GM12878 (cell line): ENCODE data around the gene PRKCE. TPM values are rescaled to one million over a fixed set of nuclear protein-coding genes. Genes with fewer than 3 reads are reported as not detected.

Experiments used
- ATAC-seq: fragments of 200-7000 bp; cut with Tn5 transposase; 3 replicates; pipeline ENCODE4 v1.9.1; 2020; ENCODE audit warnings: mild to moderate bottlenecking, moderate library complexity
- BruUV-seq: library from RNA; stranded (reverse); fragments of 400-500 nt; replicated peaks from 2 replicates; lab custom pipeline; 2021; lab: Mats Ljungman, UMichigan
- CTCF ChIA-PET: fragments of 300-600 bp; sonication (Branson Sonifier 250); formaldehyde crosslinking; extraction: SDS; loops from one replicate; lab custom pipeline; 2021; ENCODE audit warnings: inconsistent platforms; lab: Yijun Ruan, JAX
- POLR2A ChIA-PET: fragments of 350-600 bp; formaldehyde crosslinking; extraction: SDS; loops from one replicate; lab custom pipeline; 2021; ENCODE audit warnings: inconsistent platforms; lab: Charles Lee
- RAD21 ChIA-PET: fragments of 300-600 bp; sonication (Branson Sonifier 250); formaldehyde crosslinking; loops from one replicate; lab custom pipeline; 2023; ENCODE audit warnings: antibody characterized with exemption; ENCODE audit not compliant: unreplicated experiment; lab: Charles Lee
- SMC1A ChIA-PET: fragments of 300-600 bp; sonication (Branson Sonifier 250); formaldehyde crosslinking; loops from one replicate; lab custom pipeline; 2023; ENCODE audit not compliant: unreplicated experiment, uncharacterized antibody; lab: Charles Lee
- DNase-seq: peaks from one replicate; pipeline ENCODE4 v3.0.0-alpha.2; 2011; ENCODE audit warnings: low read depth, low spot score
- FAIRE-seq: peaks from 3 replicates; lab custom pipeline; 2011; peaks lifted over from hg19 to GRCh38; lab: Jason Lieb, UNC
- H2AFZ ChIP-seq: 2 replicates; pipeline ENCODE4 v1.6.0; 2011; ENCODE audit warnings: low read depth, low read length, control low read depth; ENCODE audit not compliant: control insufficient read depth
- H3K27ac ChIP-seq: 2 replicates; pipeline ENCODE4 v1.5.1; 2011; ENCODE audit warnings: control low read depth; ENCODE audit not compliant: control insufficient read depth, insufficient read depth
- H3K27me3 ChIP-seq, 2 experiments: replicated peaks in 1 of 2; 2 replicates each; pipeline versions ENCODE4 v1.6.0 to v1.6.1; 2011; ENCODE audit warnings: low read length in 1 of 2; ENCODE audit not compliant: control insufficient read depth in 2 of 2, insufficient read depth in 2 of 2
- H3K36me3 ChIP-seq, 2 experiments: 2 replicates each; pipeline ENCODE4 v1.5.1; 2011; ENCODE audit warnings: low read length in 1 of 2; ENCODE audit not compliant: control insufficient read depth in 2 of 2, insufficient read depth in 2 of 2
- H3K4me1 ChIP-seq: 2 replicates; pipeline ENCODE4 v1.6.1; 2011; ENCODE audit warnings: mild to moderate bottlenecking, low read length, moderate library complexity, mixed read lengths; ENCODE audit not compliant: control insufficient read depth, insufficient read depth
- H3K4me2 ChIP-seq: 2 replicates; pipeline ENCODE4 v1.6.0; 2011; ENCODE audit warnings: control low read depth; ENCODE audit not compliant: control insufficient read depth, insufficient read depth
- H3K4me3 ChIP-seq: fragments of 200-600 bp; sonication (generic); 2 replicates; pipeline ENCODE4 v1.5.1; 2016
- H3K79me2 ChIP-seq: 2 replicates; pipeline ENCODE4 v1.6.0; 2011; ENCODE audit warnings: low read length; ENCODE audit not compliant: control insufficient read depth, insufficient read depth
- H3K9ac ChIP-seq: 2 replicates; pipeline ENCODE4 v1.8.0; 2011; ENCODE audit warnings: low read length, control low read depth, mixed read lengths; ENCODE audit not compliant: control insufficient read depth, insufficient read depth
- H3K9me3 ChIP-seq: replicated peaks from 3 replicates; pipeline ENCODE4 v1.5.1; 2011; ENCODE audit warnings: mild to moderate bottlenecking, low read length; ENCODE audit not compliant: control insufficient read depth, insufficient read depth
- H4K20me1 ChIP-seq: 2 replicates; pipeline ENCODE4 v1.6.0; 2011; ENCODE audit not compliant: control insufficient read depth, insufficient read depth
- ASH2L ChIP-seq: fragments of 300-600, 200-600 bp; sonication (generic); IDR thresholded peaks from 2 replicates; pipeline ENCODE4 v1.6.1; 2017; ENCODE audit warnings: low read depth, mild to moderate bottlenecking, borderline replicate concordance
- CHD1 ChIP-seq: IDR thresholded peaks from 2 replicates; pipeline ENCODE4 v1.6.1; 2012; ENCODE audit warnings: low read depth, low read length, improper control_type of control experiment
- ETV6 ChIP-seq, 2 experiments: fragments of 450-650 bp in 1 of 2; IDR thresholded peaks in 1 of 2; conservative IDR thresholded peaks in 1 of 2; 2 replicates each; pipeline ENCODE4 v1.6.1; 2014; ENCODE audit warnings: antibody characterized with exemption in 1 of 2, borderline replicate concordance in 1 of 2, low read depth in 1 of 2, mild to moderate bottlenecking in 1 of 2, moderate library complexity in 1 of 2
- HDAC2 ChIP-seq: fragments of 200-600 bp; sonication (generic); IDR thresholded peaks from 2 replicates; pipeline ENCODE4 v1.6.1; 2017
- RELA ChIP-seq: fragments of 450-650 bp; IDR thresholded peaks from 2 replicates; pipeline ENCODE4 v1.8.0; 2014; ENCODE audit warnings: borderline replicate concordance; ENCODE audit not compliant: partially characterized antibody
- SRF ChIP-seq, 2 experiments: IDR thresholded peaks; 2 replicates each; pipeline ENCODE4 v1.6.1; 2011; ENCODE audit warnings: low read depth in 2 of 2, low read length in 2 of 2, mild to moderate bottlenecking in 1 of 2, moderate library complexity in 1 of 2
- WGBS: methylation state at CpG from one replicate; pipeline ENCODE4 v1.1.6; 2016; ENCODE audit warnings: low lambda C conversion rate; ENCODE audit not compliant: insufficient replicate concordance, insufficient coverage; ENCODE audit errors: missing lambda C conversion rate; 5-methylcytosine and 5-hydroxymethylcytosine counted together
- in situ Hi-C: fragments of 300-500 bp; cut with MboI; formaldehyde crosslinking; loops from 9 replicates; pipeline ENCODE4 v1.14.3; 2018; ENCODE audit warnings: mixed read lengths
- intact Hi-C: fragments of 100-400 bp; cut with micrococcal nuclease; formaldehyde crosslinking; loops from one replicate; pipeline ENCODE4 v1.14.2; 2022; ENCODE audit not compliant: unreplicated experiment
- polyA plus RNA-seq, 11 experiments: library from polyadenylated mRNA; depleted of rRNA in 4 of 11; unstranded in 6 of 11; stranded (reverse) in 5 of 11; fragments of >200 nt; fragmentation: Nextera tagmentation in 4 of 11; fragmentation: Illumina TruSeq in 1 of 11; extraction: Ambion mirVana in 4 of 11; extraction: Trizol in 1 of 11; gene quantifications; 1 replicate in 1 of 11; 2 replicates in 10 of 11; pipeline versions ENCODE4 v1.2.1 to v1.2.3, GENCODE V29; 2011 to 2016; ENCODE audit warnings: inconsistent platforms in 2 of 11, missing spikeins in 2 of 11, low read depth in 1 of 11
- total RNA-seq, 4 experiments: library from RNA; depleted of rRNA in 3 of 4; stranded (reverse); fragments of >200 nt in 3 of 4; fragmentation: Illumina TruSeq in 1 of 4; extraction: Trizol in 1 of 4; gene quantifications; 2 replicates each; pipeline versions ENCODE4 v1.2.1 to v1.2.3, GENCODE V29; 2013 to 2021
- TF ChIP-seq, protein P1 (sequence below): fragments of 450-650 bp; IDR thresholded peaks from 2 replicates; pipeline ENCODE4 v1.6.1; 2017; ENCODE audit warnings: antibody characterized with exemption, mild to moderate bottlenecking, moderate library complexity
- TF ChIP-seq, protein P2 (sequence below): IDR thresholded peaks from 2 replicates; pipeline ENCODE4 v1.6.1; 2012; ENCODE audit warnings: low read depth, low read length, improper control_type of control experiment

Gene PRKCE
- total and polyA plus RNA-seq, 10 of the 15 experiments (the other 5 are each of a cell fraction or from before 2014, with no cell fraction given), result 2.6 to 28.2 (median 11.3) TPM

DNA sequence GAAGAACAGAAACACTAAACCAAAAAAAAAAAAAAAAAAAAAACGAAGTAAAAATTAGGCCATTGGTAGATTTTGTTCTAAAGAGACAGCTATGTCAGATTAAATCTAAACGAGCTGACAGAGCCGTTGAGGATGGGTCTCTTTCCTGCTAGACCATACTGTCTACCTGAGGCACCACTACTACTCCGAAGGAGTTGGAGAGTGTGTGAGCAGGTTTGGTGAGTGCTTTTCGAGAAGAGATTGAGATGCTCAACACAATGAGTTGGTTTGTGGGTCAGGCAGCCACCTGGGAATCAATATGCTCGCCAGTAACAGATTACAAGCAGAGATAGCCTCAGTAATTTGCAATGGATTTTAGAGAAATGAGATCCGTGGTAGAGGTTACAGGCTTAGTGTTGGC is 364.2 kb downstream of the PRKCE start:
- CTCF ChIA-PET, result no interaction called here

DNA sequence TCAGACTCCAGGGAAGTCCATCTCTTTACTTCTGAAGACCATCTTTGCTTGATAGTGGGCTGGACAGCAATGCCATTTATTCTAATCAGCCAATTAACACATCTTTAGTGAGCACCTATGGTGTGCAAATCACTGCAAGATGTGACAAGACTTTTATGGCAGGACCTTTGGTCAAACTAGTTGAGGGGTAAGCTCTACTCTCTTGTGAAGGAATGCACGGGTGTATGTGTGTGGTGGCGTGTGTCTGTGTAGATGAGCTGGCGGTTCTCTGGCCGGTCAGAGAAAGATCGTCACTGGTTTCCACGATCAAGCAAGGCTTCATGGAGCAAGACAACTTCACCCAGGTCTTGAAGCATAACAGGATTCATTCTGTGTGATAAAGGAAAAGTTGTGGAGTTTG is 364.6 kb downstream of the PRKCE start:
- FAIRE-seq, result no peak
- Histone ChIP-seq H3K79me2 (no peaks in the 10 kb centered on the region), H3K9ac (no peak overlapping the region), H3K4me2 (no peak overlapping the region), H3K27ac (no peak overlapping the region), H4K20me1 (no peaks in the 10 kb centered on the region), H3K27me3 (no peaks in the 10 kb centered on the region), H3K36me3 (peaks cover 0 to 12% of the 10 kb centered on the region in 2 experiments; a peak in 3 of 4 replicates), H3K4me1 (no peaks in the 10 kb centered on the region), H2AFZ (no peak overlapping the region), H3K9me3 (no peaks in the 10 kb centered on the region), H3K4me3 (no peak overlapping the region)
- RAD21 ChIA-PET, result no interaction called here
- no peak for DNase-seq
- no peak for ATAC-seq
- POLR2A ChIA-PET, result interaction anchor here (0.7 kb wide), 1 partner anchor 412 kb away, joined by 6 read pairs; no protein-coding TSS in a partner anchor
- in situ Hi-C loops, result loop anchor here (25.0 kb wide), 1 partner anchor 621 kb away; no protein-coding TSS in a partner anchor
- intact Hi-C loops, result no loop called here
- SMC1A ChIA-PET, result interaction anchor here (0.6 kb wide), 1 partner anchor 112 kb away, joined by 4 read pairs; no protein-coding TSS in a partner anchor
- BruUV-seq, result no TSS peak
- WGBS, result 93% methylated on average over 6 of the region's 6 CpGs
- TF ChIP-seq, protein P1, sequence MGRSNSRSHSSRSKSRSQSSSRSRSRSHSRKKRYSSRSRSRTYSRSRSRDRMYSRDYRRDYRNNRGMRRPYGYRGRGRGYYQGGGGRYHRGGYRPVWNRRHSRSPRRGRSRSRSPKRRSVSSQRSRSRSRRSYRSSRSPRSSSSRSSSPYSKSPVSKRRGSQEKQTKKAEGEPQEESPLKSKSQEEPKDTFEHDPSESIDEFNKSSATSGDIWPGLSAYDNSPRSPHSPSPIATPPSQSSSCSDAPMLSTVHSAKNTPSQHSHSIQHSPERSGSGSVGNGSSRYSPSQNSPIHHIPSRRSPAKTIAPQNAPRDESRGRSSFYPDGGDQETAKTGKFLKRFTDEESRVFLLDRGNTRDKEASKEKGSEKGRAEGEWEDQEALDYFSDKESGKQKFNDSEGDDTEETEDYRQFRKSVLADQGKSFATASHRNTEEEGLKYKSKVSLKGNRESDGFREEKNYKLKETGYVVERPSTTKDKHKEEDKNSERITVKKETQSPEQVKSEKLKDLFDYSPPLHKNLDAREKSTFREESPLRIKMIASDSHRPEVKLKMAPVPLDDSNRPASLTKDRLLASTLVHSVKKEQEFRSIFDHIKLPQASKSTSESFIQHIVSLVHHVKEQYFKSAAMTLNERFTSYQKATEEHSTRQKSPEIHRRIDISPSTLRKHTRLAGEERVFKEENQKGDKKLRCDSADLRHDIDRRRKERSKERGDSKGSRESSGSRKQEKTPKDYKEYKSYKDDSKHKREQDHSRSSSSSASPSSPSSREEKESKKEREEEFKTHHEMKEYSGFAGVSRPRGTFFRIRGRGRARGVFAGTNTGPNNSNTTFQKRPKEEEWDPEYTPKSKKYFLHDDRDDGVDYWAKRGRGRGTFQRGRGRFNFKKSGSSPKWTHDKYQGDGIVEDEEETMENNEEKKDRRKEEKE, result no peak
- TF ChIP-seq HDAC2 (no peak), SRF (IDR thresholded peaks at IDR 0.05; ENCODE audit: low read depth in 2 of 2, low read length in 2 of 2) (no peak), CHD1 (no peak), ETV6 (conservative IDR thresholded peaks at IDR 0.05 in 1 of 2, IDR thresholded peaks at IDR 0.05 in 1 of 2; ENCODE audit: borderline replicate concordance in 1 of 2, low read depth in 1 of 2) (no peak), ASH2L (no peak)
- CTCF ChIA-PET, result no interaction called here

More for the DNA sequence above, 364.2 kb downstream of the PRKCE start:
- H4K20me1 ChIP-seq, result no peaks in the 10 kb centered on the region
- H2AFZ ChIP-seq, result no peak overlapping the region
- in situ Hi-C loops, result loop anchor here (25.0 kb wide), 1 partner anchor 622 kb away; no protein-coding TSS in a partner anchor
- peaks cover 0 to 12% of the 10 kb centered on the region in 2 experiments; a peak in 2 of 4 replicates for H3K36me3 ChIP-seq
- no peaks in the 10 kb centered on the region for H3K9me3 ChIP-seq
- ATAC-seq, result no peak
- no peaks in the 10 kb centered on the region for H3K4me1 ChIP-seq
- H3K4me3 ChIP-seq, result no peak overlapping the region
- H3K27me3 ChIP-seq, result no peaks in the 10 kb centered on the region
- TF ChIP-seq RELA, result no peak
- TF ChIP-seq, protein P2, sequence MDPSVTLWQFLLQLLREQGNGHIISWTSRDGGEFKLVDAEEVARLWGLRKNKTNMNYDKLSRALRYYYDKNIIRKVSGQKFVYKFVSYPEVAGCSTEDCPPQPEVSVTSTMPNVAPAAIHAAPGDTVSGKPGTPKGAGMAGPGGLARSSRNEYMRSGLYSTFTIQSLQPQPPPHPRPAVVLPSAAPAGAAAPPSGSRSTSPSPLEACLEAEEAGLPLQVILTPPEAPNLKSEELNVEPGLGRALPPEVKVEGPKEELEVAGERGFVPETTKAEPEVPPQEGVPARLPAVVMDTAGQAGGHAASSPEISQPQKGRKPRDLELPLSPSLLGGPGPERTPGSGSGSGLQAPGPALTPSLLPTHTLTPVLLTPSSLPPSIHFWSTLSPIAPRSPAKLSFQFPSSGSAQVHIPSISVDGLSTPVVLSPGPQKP, result no peak
- no peak overlapping the region for H3K4me2 ChIP-seq
- no peak overlapping the region for H3K9ac ChIP-seq
- no peak for FAIRE-seq
- SMC1A ChIA-PET, result interaction anchor here (0.6 kb wide), 1 partner anchor 113 kb away, joined by 4 read pairs; no protein-coding TSS in a partner anchor
- no peak overlapping the region for H3K27ac ChIP-seq
- DNase-seq, result no peak
- intact Hi-C loops, result no loop called here
- WGBS, result 62% methylated on average over 7 of the region's 7 CpGs
- RAD21 ChIA-PET, result no interaction called here
- POLR2A ChIA-PET, result interaction anchor here (0.7 kb wide), 1 partner anchor 412 kb away, joined by 6 read pairs; no protein-coding TSS in a partner anchor
- no peaks in the 10 kb centered on the region for H3K79me2 ChIP-seq
- no TSS peak for BruUV-seq
